SU-DHL-6 (cell line): ENCODE results near the gene PPP1R7.

Experiments
- EZH2phosphoT487 ChIP-seq: fragments of 200-600 bp; sonication (generic), shearing (Covaris generic); conservative IDR thresholded peaks from 2 replicates; pipeline ENCODE4 v1.6.1; 2018; ENCODE audit warnings: mild to moderate bottlenecking, antibody characterized with exemption, low read length, moderate library complexity, mixed read lengths
- TF ChIP-seq, protein P1 (sequence below): fragments of 200-600 bp; sonication (generic); IDR thresholded peaks from one replicate; pipeline ENCODE4 v1.5.1; 2017; ENCODE audit warnings: antibody characterized with exemption, mild to moderate bottlenecking, low read length, moderate library complexity; ENCODE audit not compliant: insufficient read depth, poor library complexity, severe bottlenecking

GRCh38 chr2:241184901-241185300, 34.6 kb downstream of the PPP1R7 start:
- TF ChIP-seq, protein P1, sequence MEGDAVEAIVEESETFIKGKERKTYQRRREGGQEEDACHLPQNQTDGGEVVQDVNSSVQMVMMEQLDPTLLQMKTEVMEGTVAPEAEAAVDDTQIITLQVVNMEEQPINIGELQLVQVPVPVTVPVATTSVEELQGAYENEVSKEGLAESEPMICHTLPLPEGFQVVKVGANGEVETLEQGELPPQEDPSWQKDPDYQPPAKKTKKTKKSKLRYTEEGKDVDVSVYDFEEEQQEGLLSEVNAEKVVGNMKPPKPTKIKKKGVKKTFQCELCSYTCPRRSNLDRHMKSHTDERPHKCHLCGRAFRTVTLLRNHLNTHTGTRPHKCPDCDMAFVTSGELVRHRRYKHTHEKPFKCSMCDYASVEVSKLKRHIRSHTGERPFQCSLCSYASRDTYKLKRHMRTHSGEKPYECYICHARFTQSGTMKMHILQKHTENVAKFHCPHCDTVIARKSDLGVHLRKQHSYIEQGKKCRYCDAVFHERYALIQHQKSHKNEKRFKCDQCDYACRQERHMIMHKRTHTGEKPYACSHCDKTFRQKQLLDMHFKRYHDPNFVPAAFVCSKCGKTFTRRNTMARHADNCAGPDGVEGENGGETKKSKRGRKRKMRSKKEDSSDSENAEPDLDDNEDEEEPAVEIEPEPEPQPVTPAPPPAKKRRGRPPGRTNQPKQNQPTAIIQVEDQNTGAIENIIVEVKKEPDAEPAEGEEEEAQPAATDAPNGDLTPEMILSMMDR, result no peak
- TF ChIP-seq EZH2phosphoT487, result no peak
